SU-DHL-6 (cell line): Measurements from ENCODE around the gene ADGRG1.

ENCODE experiments used
- CTCF ChIP-seq: fragments of 200-600 bp; sonication (generic); IDR thresholded peaks from one replicate; pipeline ENCODE4 v1.5.1; 2017; ENCODE audit warnings: antibody characterized with exemption, mild to moderate bottlenecking, low read length, moderate library complexity; ENCODE audit not compliant: insufficient read depth, poor library complexity, severe bottlenecking
- EZH2phosphoT487 ChIP-seq: fragments of 200-600 bp; sonication (generic), shearing (Covaris generic); conservative IDR thresholded peaks from 2 replicates; pipeline ENCODE4 v1.6.1; 2018; ENCODE audit warnings: mild to moderate bottlenecking, antibody characterized with exemption, low read length, moderate library complexity, mixed read lengths

- TF ChIP-seq CTCF (no peak), EZH2phosphoT487 (no peak)
Observed at GRCh38 chr16:57647136-57647875, 18.9 kb downstream of the ADGRG1 start.
